Mucosa of stomach (tissue), 1 donor: ENCODE measurements around the gene CARD8.
"Not testable (repeated sequence)": the region's sequence is repeated elsewhere in the genome, so short reads cannot be mapped to it uniquely, and the experiment has no call there.

ENCODE experiments used
- H3K27me3 ChIP-seq: one replicate; pipeline ENCODE4 v1.7.0; 2013; ENCODE audit warnings: mild to moderate bottlenecking, low read length; ENCODE audit not compliant: control insufficient read depth, insufficient read depth
- H3K36me3 ChIP-seq: one replicate; pipeline ENCODE4 v1.7.0; 2013; ENCODE audit warnings: low read length; ENCODE audit not compliant: control insufficient read depth, insufficient read depth
- H3K4me1 ChIP-seq: one replicate; pipeline ENCODE4 v1.7.0; 2013; ENCODE audit warnings: mild to moderate bottlenecking, low read length; ENCODE audit not compliant: control insufficient read depth, insufficient read depth
- H3K4me3 ChIP-seq: one replicate; pipeline ENCODE4 v1.7.0; 2013; ENCODE audit warnings: low read length
- H3K9ac ChIP-seq: one replicate; pipeline ENCODE4 v1.7.0; 2013; ENCODE audit warnings: mild to moderate bottlenecking, low read length, moderate library complexity
- H3K9me3 ChIP-seq: one replicate; pipeline ENCODE4 v1.7.0; 2013; ENCODE audit warnings: mild to moderate bottlenecking, low read length, moderate library complexity; ENCODE audit not compliant: control insufficient read depth
- donor health status: Pancreatic carcinoma.

Gene CARD8

GRCh38 chr19:48290401-48290770 is 34.7 kb upstream of the CARD8 start:
- no peaks in the 10 kb centered on the region for H3K36me3 ChIP-seq
- H3K4me3 ChIP-seq: no peak overlapping the region
- peaks cover 5% of the 10 kb centered on the region for H3K27me3 ChIP-seq
- H3K9me3 ChIP-seq: no peaks in the 10 kb centered on the region
- H3K4me1 ChIP-seq: peaks cover 6% of the 10 kb centered on the region
- H3K9ac ChIP-seq: no peak overlapping the region

- Histone ChIP-seq H3K4me1 (peaks cover 6% of the 10 kb centered on the region), H3K9me3 (no peaks in the 10 kb centered on the region), H3K4me3 (no peak overlapping the region), H3K27me3 (peaks cover 5% of the 10 kb centered on the region), H3K9ac (no peak overlapping the region), H3K36me3 (no peaks in the 10 kb centered on the region)
Measured at GRCh38 chr19:48287748-48288147, 32.0 kb upstream of the CARD8 start.

DNA sequence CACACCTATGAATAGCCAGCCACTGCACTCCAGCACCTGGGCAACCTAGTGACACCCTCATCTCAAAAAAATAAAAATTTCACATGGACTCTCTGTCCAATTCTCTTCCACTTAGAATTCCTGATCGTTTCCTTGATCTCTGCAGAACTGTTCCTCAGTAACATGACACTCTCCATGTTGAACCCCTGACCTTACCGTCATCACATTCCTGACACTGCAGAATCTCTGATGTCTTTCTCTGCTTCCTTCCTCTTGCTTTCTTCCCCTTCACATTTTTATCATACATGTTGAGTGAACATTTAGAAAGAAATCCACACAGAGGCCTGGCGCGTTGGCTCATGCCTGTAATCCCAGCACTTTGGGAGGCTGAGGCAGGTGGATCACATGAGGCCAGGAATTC is 29.2 kb upstream of the CARD8 start:
- Histone ChIP-seq H3K9ac (no peak overlapping the region), H3K36me3 (no peaks in the 10 kb centered on the region), H3K4me1 (no peaks in the 10 kb centered on the region), H3K27me3 (no peaks in the 10 kb centered on the region), H3K9me3 (no peaks in the 10 kb centered on the region), H3K4me3 (no peak overlapping the region)

GRCh38 chr19:48283908-48284307 is 28.2 kb upstream of the CARD8 start:
- Histone ChIP-seq H3K4me1 (no peaks in the 10 kb centered on the region), H3K9ac (no peak overlapping the region), H3K9me3 (no peaks in the 10 kb centered on the region), H3K4me3 (no peak overlapping the region), H3K36me3 (no peaks in the 10 kb centered on the region), H3K27me3 (no peaks in the 10 kb centered on the region)

GRCh38 chr19:48279747-48280146 is 24.0 kb upstream of the CARD8 start:
- Histone ChIP-seq H3K36me3 (no peaks in the 10 kb centered on the region), H3K9me3 (no peaks in the 10 kb centered on the region), H3K9ac (no peak overlapping the region), H3K27me3 (no peaks in the 10 kb centered on the region), H3K4me3 (no peak overlapping the region), H3K4me1 (no peaks in the 10 kb centered on the region)

GRCh38 chr19:48274938-48275337 is 19.2 kb upstream of the CARD8 start:
- Histone ChIP-seq H3K36me3 (no peaks in the 10 kb centered on the region), H3K9ac (no peak overlapping the region), H3K9me3 (no peaks in the 10 kb centered on the region), H3K27me3 (peaks cover 11% of the 10 kb centered on the region), H3K4me1 (peaks cover 5% of the 10 kb centered on the region), H3K4me3 (no peak overlapping the region)

DNA sequence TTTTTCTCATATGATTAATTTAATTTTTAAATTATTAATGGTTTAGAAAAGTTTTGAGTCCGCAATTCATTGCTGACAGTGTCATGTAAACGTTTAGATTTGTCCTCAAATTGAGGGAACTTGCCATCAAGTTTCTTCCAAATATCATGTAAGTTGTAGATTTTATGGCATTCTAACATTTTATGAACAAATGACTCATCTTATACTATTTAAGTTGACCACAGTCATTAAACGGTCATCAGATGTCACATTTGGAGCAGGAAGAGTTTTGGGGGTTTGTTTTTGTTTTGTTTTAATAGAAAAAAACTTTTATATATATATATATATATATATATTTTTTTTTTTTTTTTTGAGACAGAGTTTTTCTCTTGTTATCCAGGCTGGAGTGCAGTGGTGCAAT is 18.5 kb upstream of the CARD8 start:
- Histone ChIP-seq H3K27me3 (peaks cover 11% of the 10 kb centered on the region), H3K36me3 (no peaks in the 10 kb centered on the region), H3K4me3 (no peak overlapping the region), H3K4me1 (peaks cover 5% of the 10 kb centered on the region), H3K9me3 (no peaks in the 10 kb centered on the region), H3K9ac (no peak overlapping the region)

DNA sequence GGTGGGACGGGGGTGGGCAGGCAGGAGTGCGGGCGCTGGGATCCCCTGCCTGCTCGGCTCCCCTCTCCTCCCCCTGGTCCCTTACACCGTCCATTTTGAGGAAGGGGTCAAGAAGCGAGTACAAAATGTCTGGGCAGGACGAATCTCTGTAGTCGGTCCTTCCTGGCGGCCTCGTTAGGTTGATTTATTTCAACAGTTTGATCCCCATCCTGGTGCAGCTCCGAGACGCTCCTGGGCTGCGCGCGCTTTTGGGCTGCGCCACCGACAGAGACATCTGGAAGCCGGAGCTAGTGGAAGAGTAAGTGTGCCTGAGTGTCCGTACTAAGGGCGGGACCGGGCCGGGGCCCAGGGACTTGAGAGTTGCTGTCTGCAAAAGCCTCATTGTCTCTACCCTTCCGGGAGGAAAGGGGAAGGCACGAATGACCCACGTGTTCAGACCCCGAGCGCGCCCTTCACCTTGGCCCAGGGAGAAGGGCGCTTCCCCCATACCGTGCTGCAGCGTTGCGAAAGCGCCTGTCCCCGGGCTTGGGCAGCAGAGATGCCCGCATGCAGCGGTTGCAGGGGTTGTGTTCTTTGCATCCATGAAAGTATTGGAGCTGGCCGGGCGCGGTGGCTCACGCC is 15.9 kb upstream of the CARD8 start:
- peak overlapping the region; percentile 22 for H3K9ac ChIP-seq
- H3K27me3 ChIP-seq: peaks cover 11% of the 10 kb centered on the region
- no peak overlapping the region for H3K4me3 ChIP-seq
- peaks cover 5% of the 10 kb centered on the region for H3K4me1 ChIP-seq
- no peaks in the 10 kb centered on the region for H3K9me3 ChIP-seq
- no peaks in the 10 kb centered on the region for H3K36me3 ChIP-seq

- not testable (repeated sequence) for H3K4me3 ChIP-seq, H3K9me3 ChIP-seq, H3K4me1 ChIP-seq, H3K36me3 ChIP-seq, H3K9ac ChIP-seq
- H3K27me3 ChIP-seq: peaks cover 11% of the 10 kb centered on the region
Measured at GRCh38 chr19:48269617-48270026, 13.9 kb upstream of the CARD8 start.

GRCh38 chr19:48265326-48265725 is 9.6 kb upstream of the CARD8 start:
- not testable (repeated sequence) for H3K4me1 ChIP-seq, H3K9ac ChIP-seq

DNA sequence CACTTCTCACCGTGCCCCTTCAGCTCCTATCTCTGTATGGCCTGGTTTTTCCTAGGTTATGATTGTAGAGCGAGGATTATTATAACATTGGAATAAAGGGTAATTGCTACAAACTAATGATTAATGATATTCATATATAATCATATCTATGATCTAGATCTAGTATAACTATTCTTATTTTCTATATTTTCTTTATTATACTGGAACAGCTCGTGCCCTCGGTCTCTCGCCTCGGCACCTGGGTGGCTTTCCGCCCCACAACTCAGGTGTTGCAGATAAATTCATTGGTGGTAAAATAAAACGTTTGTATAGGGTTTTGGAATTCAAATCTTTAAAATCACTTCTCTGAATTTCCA is 4.6 kb upstream of the CARD8 start:
- H3K9ac ChIP-seq, H3K9me3 ChIP-seq, H3K4me1 ChIP-seq, H3K4me3 ChIP-seq, H3K27me3 ChIP-seq, H3K36me3 ChIP-seq: not testable (repeated sequence)

More at GRCh38 chr19:48265326-48265725, 9.6 kb upstream of the CARD8 start:
- H3K36me3 ChIP-seq, H3K27me3 ChIP-seq, H3K9me3 ChIP-seq, H3K4me3 ChIP-seq: not testable (repeated sequence)

- not testable (repeated sequence) for H3K27me3 ChIP-seq, H3K36me3 ChIP-seq, H3K4me1 ChIP-seq, H3K4me3 ChIP-seq, H3K9me3 ChIP-seq, H3K9ac ChIP-seq
Measured at GRCh38 chr19:48258992-48259391, 3.3 kb upstream of the CARD8 start.

DNA sequence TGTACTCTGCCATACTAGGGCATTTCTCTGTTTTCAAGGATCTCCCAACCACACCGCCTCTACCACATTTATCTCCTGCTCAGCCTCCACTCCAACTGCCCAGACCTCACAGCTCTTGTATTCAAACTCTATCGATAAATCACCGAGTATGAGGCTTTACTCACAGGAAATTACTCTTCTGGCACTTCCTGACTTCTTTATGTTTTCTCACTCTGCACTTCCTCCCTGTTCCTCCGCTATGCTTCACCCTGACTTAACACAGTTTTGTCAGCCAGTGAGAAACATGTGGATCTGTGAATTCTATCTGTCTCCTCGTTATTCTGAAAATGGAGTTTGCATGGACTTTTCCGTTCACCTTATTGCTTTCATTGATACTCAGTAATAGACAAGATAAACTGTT is 2.6 kb upstream of the CARD8 start:
- no peak overlapping the region for H3K4me3 ChIP-seq
- no peaks in the 10 kb centered on the region for H3K36me3 ChIP-seq
- no peak overlapping the region for H3K9ac ChIP-seq

More for the DNA sequence above, 2.6 kb upstream of the CARD8 start:
- H3K4me1 ChIP-seq: peaks cover 9% of the 10 kb centered on the region
- H3K27me3 ChIP-seq: no peaks in the 10 kb centered on the region
- H3K9me3 ChIP-seq: no peaks in the 10 kb centered on the region
